GM19035 (cell line): ENCODE measurements around the gene KAT2B.
"Not testable (repeated sequence)": the region's sequence is repeated elsewhere in the genome, so short reads cannot be mapped to it uniquely, and the experiment has no call there.

Source experiments
- ATAC-seq: cut with Tn5 transposase; IDR thresholded peaks from one replicate; pipeline ENCODE4 v1.9.1; 2021; ENCODE audit not compliant: unreplicated experiment

Gene KAT2B

DNA sequence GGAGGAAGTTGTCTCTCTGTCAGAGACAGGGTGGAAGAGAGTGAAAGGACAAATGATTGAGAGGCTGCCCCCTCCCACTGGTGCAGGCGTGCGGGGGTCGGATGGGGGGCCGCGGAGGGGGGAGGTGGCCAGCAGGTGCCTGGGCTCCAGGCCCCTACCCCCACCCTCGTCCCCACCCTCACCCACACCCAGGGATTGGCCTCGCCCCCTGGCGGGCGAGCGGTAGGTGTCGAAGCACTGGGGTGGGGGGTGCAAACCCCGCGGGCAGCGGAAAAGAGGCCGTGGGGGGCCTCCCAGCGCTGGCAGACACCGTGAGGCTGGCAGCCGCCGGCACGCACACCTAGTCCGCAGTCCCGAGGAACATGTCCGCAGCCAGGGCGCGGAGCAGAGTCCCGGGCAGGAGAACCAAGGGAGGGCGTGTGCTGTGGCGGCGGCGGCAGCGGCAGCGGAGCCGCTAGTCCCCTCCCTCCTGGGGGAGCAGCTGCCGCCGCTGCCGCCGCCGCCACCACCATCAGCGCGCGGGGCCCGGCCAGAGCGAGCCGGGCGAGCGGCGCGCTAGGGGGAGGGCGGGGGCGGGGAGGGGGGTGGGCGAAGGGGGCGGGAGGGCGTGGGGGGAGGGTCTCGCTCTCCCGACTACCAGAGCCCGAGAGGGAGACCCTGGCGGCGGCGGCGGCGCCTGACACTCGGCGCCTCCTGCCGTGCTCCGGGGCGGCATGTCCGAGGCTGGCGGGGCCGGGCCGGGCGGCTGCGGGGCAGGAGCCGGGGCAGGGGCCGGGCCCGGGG, at the start of gene KAT2B:
KAT2B (plus strand) TSS at position 682 of the 783 bp plus-strand sequence; CDS start at position 714, 32 bp downstream.
- ATAC-seq = peak; percentile 58

DNA sequence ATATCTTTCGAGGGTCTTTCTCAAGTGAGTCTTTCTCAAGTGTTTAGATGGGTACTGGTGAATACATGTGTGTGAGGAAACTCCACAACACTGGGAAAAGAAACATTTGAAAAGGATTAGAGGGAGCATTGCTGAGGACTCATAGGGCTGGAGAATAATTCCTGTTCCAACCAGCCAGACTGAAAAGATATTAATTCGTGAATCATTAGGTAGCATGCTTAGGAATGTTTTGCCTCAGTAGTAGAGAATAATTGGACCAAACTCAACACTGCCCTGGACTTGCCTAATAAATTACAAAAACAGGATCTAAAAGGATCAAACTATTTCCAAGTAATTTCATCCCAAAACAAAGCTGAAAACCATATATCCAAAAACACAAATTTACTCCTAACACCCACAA, 45.5 kb upstream of the KAT2B start:
- ATAC-seq = no peak

DNA sequence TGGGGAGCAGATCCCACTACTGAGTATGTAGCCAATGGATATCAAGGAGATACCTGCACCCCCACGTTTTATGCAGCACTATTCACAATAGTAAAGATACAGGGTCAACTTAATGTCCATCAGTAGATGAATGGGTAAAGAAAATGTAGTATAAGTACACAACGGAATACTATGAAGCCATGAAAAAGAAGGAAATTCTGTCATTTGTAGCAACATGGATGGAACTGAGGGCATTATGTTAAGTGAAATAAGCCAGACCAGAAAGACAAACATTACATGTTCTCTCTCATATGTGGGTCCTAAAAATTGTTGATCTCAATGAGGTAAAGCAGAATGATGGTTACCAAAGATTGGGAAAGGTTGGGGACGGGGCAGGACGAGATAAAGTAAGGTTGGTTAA, 42.7 kb upstream of the KAT2B start:
- ATAC-seq = no peak

DNA sequence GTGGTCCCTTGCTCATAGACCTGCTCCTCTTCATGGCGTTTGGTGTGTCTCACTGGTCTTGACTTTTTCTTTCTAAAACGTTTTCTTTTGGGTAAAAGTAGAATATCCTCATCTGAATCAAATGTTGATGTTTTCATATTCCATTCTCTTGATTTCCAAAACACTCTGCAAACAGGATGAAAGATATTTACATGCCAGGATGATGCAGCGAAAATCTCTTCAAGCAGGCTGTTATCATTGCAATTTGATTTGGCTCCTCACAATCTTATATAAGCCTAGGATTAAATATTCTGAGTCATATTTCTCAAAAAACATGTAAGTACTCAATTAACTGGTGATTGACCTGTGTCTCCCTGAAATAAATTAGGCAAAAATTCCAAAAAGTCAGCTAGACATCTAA, 38.3 kb upstream of the KAT2B start:
- ATAC-seq = no peak

DNA sequence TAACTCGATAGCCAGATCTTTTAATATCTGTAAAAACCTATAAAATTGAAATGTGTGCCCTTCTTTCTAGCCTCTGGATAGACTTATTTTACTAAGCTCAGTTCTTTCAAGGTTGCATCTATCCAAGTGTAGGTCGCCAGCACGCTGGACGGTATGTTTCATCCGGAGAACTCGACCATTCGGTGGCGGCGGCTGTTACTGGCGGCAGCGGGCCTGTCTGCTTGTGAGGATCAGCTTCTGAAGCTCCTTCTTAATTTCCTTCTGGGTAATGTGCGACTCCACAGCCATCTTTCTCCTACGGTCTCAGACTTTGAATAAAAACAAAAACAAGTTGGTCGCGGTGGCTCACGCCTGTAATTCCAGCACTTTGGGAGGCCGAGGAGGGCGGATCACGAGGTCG, 32.3 kb upstream of the KAT2B start:
- ATAC-seq = no peak

DNA sequence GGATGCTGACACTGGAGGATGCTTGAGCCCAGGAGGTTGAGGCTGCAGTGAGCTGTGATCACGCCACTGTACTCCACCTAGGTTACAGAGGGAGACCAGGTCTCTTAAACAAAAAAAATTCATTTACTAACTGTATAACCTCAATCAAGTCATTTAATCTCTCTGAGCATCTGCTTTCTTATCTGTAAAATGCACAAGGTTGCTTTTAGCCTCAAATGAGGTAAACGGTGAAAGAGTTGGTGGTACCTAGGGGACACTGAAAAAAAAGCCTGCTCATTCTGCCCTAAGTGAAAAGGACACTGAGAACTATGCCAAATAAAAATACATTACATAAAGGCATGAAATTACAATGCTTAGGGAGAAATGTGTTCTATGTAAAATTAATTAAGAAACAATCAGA, 31.6 kb upstream of the KAT2B start:
- no peak for ATAC-seq

DNA sequence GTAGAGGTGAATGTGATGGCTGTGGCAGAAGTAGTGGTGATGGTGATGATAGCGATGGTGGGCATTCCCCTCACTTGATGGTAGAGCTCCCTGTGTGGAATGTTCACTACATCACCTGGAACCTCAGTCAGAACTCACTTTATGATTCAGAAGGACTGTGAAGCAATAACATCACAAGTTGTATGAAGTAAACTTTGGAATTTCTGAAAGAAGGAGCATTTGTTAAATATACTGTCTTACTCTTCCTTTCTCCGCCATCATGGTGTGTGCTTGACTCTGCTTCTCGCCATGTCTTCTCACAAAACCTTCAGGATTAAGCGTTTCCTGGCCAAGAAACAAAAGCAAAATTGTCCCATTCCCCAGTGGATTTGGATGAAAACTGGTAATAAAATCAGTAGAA, 28.1 kb upstream of the KAT2B start, which contains the start of gene PP2D1:
PP2D1 (minus strand) TSS at position 101 of the 400 bp plus-strand sequence. CDS start 192 bp downstream, outside the sequence.
- no peak for ATAC-seq

DNA sequence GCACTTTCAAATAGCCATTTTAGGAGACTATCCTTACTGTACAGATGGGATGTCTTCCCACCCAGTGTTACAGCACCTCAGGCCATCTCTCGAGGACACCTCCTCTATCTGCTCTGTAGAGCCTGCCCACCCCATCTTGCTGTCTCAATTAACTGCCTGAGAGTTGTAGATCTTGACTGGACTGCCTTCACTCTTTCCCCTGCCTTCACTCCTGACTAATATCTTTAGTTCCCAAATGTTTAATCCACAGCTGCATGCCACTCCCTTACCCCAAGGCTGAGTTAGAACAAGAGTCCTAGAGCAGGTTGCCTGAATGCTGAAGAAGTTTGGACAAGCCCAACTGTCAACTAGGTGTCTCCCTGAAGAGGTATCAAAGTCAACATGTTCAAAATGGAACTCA, 26.9 kb upstream of the KAT2B start:
- ATAC-seq = no peak

DNA sequence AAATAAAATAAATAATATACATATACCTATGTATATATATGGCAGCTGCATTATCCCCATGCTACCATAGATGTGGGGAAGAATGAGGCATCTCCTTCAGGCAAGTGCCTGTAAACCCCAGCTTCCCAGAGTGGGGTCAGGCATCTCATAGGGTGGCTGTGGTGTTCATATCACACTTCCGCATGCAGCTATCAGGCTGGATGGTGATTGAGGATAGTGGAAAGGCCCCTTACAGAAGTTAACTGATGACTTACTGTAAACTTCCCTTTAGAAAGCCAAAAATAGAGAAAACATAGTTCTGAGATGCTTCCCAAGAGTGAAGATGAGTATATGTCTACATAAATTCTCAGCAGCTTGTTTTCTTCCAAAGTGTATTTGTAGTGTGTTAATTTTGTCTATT, 24.7 kb upstream of the KAT2B start:
- no peak for ATAC-seq

DNA sequence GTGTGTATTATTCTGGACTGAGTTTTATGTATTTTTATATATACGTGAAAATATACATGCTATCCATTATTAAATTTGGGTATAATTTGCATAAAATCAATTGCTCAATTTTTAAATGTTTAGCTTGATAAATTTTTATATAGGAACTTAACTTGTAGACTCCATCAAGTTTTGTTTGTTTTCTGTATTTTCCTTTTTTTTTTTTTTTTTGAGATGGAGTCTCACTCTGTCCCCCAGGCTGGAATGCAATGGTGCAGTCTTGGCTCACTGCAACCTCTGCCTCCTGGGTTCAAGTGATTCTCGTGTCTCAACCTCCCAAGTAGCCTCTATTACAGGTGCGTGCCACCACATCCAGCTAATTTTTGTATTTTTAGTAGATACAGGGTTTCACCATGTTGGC, 24.2 kb upstream of the KAT2B start:
- not testable (repeated sequence) for ATAC-seq

DNA sequence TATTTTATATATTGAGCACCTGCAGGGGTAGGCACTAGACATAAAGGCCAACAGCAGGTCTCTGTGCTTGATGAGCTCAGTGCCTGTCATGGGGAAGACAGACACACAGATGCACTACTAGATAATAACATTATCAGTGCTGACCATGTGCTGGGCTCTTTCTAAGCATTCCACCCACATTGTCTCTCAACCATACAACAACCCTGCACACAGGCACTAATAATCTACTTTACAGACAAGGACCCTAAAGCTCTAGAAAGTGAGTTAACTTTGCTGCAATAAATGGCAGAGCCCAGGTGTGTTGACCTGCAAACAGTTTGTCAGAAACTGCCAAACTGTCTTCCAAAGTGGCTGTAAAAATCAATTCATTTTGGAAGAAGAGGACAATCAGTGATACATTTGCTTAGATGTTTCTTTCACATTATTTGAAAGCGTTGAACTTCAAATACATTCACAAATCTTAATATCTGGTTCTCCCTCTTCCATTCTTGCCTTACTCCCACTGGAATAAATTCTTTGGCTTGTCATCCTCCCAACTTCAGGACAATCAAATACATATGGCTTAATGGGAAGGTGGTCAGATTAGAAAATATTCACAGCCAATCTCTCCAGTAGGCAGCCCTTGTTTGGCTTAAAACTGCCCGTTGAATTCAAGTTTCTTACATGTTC, 17.2 kb upstream of the KAT2B start:
- ATAC-seq = no peak

DNA sequence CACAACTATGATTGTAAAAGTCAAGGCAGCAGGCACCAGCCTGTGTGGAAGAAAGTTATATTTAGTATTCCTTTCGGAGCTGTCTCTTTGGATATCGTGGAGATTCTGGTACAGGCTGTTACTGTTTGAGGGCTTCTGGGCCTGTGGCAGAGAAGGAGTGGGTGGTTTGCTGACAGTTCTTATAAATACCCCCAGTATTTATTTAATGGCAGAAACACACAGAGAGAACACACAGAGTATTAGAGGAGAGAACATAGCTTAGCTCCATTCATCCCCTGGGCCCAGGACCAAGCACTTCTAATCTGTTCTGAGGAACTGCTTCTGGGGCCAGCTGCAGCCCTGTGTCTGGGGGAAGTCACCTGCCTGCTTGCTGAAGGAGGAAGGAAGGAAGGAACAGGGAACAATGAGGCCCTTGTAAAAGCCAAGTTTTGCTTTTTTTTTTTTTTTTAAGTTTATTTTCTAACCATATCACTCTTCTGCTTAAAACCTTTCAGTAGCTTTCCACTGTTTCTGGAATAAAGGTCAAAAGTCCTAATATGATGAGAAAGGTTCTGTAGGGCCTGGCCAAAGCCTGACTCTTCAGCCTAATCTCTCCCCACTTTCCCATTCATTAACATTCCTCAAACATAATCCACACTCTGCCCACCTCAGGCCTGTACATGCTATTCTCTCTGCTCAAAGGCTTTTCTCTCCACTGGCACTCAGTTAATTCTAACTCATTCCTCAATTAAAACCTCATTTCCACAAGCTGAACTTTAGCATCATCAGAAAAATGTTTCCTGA, 16.4 kb upstream of the KAT2B start:
- ATAC-seq = no peak

DNA sequence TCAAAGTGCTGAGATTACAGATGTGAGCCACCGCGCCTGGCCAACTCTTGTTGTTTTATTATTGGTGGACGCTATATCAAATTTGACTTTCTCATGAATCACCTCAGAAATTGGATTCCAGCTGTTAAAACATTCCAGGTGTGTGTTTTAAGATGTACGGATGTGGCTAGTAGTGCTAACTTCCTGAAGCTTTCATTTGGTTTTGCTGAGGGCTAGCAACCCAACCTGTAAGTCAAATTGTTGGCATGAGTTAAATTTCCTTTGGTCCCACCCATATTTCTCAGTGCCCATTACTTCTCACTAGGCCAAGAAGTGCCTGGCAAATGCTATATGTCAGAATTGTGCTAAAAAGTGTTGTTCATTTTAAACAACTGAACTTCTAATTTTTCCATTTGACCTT, 13.1 kb upstream of the KAT2B start:
- ATAC-seq = no peak

DNA sequence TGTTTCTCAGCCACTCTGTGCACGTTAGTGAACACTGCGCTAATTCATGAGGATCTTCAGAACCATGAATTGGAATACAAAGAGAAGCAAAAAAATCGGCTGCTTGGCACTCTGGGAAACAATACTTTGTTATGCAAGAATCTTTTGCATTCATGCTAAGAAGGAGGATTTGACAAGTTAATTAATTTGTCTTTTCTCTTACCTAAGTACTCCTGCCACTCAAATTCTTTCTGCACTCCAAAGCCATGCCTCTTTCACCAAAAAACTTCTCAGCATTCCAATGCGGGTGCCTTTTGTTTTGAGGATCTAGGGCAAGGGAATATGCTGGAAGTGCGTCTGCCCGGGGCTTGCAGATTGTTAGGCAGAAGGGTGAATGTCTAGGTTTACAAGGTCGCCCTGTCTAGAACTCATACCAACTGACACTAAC, 11.3 kb upstream of the KAT2B start:
- no peak for ATAC-seq

DNA sequence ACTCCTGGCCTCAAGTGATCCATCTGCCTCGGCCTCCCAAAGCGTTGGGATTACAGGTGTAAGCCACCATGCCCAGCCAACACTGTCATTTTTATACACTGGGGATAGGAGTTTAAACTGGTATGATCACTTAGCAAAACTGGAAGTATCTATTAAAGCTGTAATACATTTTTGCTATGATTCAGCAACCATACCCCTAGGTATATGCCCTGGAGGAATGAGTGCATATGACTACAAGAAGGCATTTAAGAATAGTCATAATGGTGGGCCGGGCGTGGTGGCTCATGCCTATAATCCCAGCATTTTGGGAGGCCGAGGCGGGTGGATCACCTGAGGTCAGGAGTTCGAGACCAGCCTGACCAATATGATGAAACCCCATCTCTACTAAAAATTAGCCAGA, 8.3 kb upstream of the KAT2B start:
- not testable (repeated sequence) for ATAC-seq

DNA sequence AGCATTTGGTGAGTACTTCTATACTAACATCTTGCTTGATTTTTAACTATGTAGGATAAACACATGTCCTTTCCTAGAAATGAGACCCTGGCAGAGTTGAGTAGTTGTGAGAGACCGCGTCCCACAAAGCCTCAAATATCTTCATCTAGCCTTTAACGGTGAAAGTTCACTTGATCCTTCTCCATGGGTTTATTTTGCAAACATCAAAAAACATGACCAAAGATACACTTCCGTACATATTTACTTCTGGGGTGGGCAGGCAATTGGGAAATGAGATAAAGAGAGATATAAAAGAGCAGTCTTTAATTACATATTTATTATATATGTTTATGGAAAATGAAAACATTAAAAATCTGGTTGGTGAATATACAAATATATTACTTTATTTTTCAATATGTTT, 5.2 kb upstream of the KAT2B start:
- no peak for ATAC-seq

DNA sequence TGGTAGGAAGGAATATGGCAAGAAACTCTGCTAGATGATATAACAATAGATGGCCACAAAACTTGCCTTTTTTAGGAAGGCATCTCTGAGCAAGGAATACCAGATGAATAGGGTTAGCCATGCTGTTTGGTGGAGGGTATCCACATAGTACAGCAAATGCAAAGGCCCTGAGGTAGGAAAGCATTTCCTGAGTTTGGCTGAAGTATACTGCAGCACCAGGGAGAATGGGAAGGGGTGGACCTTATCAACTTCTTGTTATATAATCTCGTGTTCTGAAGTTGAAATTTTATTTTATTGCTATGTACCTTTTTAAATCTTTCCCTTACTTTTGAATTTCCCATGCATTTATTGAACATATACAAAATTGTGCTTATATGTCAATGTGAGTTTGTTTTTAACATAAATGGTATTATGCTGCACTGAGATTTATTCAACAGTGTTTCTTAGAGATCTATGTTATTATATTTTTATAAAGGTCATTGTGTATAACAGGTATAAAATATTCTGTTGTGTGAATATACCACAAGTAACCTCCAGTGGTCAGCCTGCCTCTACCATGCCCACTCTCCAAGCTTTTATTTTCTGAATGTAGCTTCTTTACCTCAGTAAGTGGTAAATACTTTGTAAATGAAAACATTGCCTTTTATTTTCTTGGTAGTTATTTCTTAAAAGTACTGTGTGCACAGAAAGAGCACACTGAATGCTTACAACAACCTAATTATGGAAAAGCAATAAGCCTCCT, 2.8 kb upstream of the KAT2B start:
- no peak for ATAC-seq

DNA sequence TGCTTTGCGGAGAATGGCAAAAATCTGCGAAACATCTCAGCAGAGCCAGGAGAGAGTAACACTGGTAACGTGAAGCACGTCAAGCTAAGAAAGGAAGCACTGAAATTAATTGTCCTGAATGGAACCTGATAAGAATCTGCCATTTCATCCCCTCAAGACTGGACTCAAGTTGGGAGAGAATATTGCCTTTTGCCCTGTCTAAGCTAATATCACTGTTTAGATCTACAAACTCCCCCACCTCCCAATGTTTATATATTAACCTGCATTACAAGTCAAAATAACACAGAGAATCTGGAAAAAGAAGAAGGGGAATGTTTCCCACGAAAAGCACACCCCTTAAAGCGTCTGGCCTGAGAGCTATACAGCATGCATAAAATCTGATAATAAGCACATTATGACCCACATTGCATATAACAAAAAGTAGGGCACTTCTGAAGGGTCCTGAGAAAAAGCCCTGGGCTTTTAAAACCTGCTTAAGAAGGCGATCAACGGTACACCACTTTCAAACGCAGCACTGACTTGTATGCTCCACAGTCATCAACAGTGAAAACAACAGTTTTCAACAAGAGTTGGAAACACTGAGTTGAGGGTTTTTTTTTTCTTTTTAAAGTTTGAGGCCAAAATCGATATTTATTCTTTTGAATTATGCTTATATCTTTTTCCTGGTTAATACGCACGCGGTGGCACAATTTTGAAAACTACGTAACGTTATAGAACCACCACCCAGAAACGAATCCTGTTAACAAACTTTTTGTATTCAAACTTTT, 1.4 kb upstream of the KAT2B start:
- no peak for ATAC-seq

DNA sequence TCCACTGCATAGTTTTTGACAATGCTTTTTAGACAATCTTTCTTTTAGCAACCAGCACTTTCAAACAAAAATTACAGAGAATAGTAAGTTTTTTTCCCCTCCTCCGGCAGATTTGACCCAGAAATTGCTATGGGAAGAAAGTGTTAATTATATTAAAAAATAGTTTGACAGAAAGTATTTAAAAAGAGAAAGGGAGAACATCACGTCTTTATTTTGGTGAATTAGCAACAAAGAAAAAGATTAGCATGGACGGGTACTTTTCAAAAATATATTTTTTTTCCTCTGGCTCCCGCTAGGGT, 831 bp upstream of the KAT2B start:
- no peak for ATAC-seq

DNA sequence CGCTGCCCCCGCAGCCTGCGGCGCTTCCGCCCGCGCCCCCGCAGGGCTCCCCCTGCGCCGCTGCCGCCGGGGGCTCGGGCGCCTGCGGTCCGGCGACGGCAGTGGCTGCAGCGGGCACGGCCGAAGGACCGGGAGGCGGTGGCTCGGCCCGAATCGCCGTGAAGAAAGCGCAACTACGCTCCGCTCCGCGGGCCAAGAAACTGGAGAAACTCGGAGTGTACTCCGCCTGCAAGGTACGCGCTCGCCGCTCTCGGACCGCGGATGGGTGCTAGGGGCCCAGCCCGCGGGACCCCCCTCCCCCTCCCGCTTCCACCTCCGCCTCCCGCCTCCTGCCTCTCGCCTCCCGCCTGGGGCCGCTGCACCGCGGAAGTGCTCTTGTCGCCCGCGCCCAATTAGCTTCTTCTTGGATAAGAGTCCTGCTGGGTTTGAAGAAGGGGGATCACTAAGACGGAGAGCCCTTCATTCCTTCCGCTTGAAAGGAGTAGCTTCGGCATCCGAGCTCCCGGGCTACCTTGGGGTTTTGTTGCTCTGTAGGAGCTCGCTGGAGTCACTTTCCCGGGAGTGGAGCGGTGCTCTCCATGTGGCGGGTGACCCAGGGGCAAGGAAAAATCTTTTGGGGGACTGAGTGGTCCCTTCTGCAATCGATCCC, 426 bp downstream of the KAT2B start:
- peak; percentile 46 for ATAC-seq
